Measurements from ENCODE around the gene ADGRG6.
"Not testable (repeated sequence)": the region's sequence is repeated elsewhere in the genome, so short reads cannot be mapped to it uniquely, and the experiment has no call there.

- not testable (repeated sequence) for TF ChIP-seq CTCF (tag by site-specific recombination; IDR thresholded peaks at IDR 0.05); ZNF701 (tag by site-specific recombination; IDR thresholded peaks at IDR 0.05); ZNF747 (tag by site-specific recombination; IDR thresholded peaks at IDR 0.05); ZNF138 (tag by site-specific recombination; IDR thresholded peaks at IDR 0.05; ENCODE audit: borderline replicate concordance); ZNF140 (tag by site-specific recombination; IDR thresholded peaks at IDR 0.05); REST (tag by site-specific recombination; IDR thresholded peaks at IDR 0.05); ZNF48 (tag by site-specific recombination; IDR thresholded peaks at IDR 0.05); ZNF692 (tag by site-specific recombination; IDR thresholded peaks at IDR 0.05); SCRT1 (tag by site-specific recombination; IDR thresholded peaks at IDR 0.05; ENCODE audit: borderline replicate concordance); ZNF707 (tag by site-specific recombination; IDR thresholded peaks at IDR 0.05); ZNF174 (tag by site-specific recombination; IDR thresholded peaks at IDR 0.05); ZBTB8A (tag by site-specific recombination; IDR thresholded peaks at IDR 0.05)
Measured at GRCh38 chr6:142426444-142427132, 124.8 kb downstream of the ADGRG6 start.
